ENCODE results near the gene MAPK6.

Gene MAPK6

DNA sequence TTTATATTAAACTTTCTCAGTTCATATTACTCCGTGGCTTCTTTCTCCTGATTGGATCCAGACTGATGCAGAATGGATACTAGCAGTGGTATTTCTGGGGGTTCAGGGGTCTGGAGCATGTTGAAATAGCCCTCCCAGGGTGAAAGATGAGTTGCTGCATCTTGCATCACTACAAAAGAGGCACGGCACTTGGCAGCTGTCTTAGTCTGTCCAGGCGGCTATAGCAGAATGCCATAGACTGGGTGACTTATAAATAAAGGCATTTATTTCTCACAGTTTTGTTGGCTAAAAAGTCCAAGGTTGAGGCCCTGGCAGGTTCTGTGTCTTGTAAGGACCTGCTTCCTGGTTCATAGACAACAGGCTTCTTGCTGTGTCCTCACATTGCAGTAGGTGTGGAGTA is 94.2 kb downstream of the MAPK6 start:
- TF ChIP-seq, protein P1, sequence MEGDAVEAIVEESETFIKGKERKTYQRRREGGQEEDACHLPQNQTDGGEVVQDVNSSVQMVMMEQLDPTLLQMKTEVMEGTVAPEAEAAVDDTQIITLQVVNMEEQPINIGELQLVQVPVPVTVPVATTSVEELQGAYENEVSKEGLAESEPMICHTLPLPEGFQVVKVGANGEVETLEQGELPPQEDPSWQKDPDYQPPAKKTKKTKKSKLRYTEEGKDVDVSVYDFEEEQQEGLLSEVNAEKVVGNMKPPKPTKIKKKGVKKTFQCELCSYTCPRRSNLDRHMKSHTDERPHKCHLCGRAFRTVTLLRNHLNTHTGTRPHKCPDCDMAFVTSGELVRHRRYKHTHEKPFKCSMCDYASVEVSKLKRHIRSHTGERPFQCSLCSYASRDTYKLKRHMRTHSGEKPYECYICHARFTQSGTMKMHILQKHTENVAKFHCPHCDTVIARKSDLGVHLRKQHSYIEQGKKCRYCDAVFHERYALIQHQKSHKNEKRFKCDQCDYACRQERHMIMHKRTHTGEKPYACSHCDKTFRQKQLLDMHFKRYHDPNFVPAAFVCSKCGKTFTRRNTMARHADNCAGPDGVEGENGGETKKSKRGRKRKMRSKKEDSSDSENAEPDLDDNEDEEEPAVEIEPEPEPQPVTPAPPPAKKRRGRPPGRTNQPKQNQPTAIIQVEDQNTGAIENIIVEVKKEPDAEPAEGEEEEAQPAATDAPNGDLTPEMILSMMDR (IDR thresholded peaks at IDR 0.05; ENCODE audit: control extremely low read depth, extremely low read depth, low read depth, missing control alignments): no peak
- CTCF ChIA-PET: interaction anchor here (0.8 to 4.7 kb wide), 5 partner anchors 16 to 36 kb away, joined by 3 to 26 read pairs (median 3); no protein-coding TSS in a partner anchor
- DNase-seq (ENCODE audit: extremely low spot score): no peak

DNA sequence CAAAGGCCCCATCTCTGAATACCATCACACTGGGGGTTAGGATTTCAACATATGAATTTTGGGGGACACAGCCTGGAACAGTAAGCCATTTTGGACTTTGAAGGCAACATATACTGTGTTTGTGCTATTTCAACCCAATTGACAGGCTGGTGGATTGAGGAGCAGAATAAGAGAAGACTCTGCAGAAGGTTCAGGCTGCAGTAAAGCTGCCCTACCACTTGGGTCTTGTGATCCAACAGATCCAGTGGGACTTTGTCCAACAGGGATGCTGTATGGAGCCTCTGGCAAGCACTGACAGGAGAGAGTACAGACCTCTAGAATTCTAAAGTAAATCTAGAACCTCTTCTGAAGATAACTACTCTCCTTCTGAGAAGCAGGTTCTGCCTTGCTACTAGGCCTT is 94.7 kb downstream of the MAPK6 start:
- TF ChIP-seq, protein P1 (IDR thresholded peaks at IDR 0.05; ENCODE audit: control extremely low read depth, extremely low read depth, low read depth, missing control alignments): no peak
- ChIA-PET POLR2A (no interaction called here), CTCF (interaction anchor here (1.4 to 2.8 kb wide), 3 partner anchors 21 to 36 kb away, joined by 3 to 10 read pairs (median 3); no protein-coding TSS in a partner anchor)
- DNase-seq (ENCODE audit: extremely low spot score): no peak

More for the DNA sequence above, 94.2 kb downstream of the MAPK6 start:
- POLR2A ChIA-PET: no interaction called here

DNA sequence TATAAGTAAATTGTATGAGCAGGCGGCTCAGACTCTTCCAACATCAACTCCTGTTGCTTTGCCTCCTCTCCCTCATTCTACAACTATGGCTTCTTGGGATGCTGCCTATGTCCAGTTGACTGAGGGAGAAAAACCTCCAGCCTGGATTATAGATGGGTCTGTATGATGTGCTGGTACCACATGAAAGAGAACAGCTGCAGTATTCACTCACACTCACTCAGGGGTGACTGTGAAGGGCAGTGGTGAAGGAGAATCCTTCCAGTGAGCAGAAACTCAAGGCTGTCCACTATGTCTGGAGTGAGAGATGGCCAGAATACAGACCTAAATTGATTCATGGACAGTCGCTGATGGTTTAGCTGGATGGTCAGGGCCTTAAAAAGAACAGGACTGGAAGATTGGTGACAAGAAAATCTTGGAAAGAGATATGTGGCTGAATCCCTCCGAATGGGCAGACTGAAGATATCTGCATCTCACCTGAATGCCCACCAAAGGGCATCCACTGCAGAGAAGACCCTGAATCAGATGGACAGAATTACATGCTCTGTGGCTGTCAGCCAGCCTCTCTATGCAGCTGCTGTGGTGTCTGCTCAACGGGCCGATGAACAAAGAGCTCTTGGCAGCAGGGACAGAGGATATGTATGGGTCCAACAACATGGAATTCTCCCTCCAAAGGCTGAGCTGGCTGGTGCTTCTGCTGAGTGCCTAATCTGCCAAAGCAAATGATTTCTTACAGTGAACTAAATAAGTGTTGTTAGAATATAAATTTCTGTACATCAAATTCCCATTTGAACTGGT is 95.4 kb downstream of the MAPK6 start:
- ChIA-PET POLR2A (no interaction called here), CTCF (interaction anchor here (1.0 to 3.2 kb wide), 12 partner anchors 10 to 247 kb away, joined by 3 to 13 read pairs (median 3); no protein-coding TSS in a partner anchor)
- DNase-seq (ENCODE audit: extremely low spot score): no peak
- TF ChIP-seq, protein P1 (IDR thresholded peaks at IDR 0.05; ENCODE audit: control extremely low read depth, extremely low read depth, low read depth, missing control alignments): no peak

DNA sequence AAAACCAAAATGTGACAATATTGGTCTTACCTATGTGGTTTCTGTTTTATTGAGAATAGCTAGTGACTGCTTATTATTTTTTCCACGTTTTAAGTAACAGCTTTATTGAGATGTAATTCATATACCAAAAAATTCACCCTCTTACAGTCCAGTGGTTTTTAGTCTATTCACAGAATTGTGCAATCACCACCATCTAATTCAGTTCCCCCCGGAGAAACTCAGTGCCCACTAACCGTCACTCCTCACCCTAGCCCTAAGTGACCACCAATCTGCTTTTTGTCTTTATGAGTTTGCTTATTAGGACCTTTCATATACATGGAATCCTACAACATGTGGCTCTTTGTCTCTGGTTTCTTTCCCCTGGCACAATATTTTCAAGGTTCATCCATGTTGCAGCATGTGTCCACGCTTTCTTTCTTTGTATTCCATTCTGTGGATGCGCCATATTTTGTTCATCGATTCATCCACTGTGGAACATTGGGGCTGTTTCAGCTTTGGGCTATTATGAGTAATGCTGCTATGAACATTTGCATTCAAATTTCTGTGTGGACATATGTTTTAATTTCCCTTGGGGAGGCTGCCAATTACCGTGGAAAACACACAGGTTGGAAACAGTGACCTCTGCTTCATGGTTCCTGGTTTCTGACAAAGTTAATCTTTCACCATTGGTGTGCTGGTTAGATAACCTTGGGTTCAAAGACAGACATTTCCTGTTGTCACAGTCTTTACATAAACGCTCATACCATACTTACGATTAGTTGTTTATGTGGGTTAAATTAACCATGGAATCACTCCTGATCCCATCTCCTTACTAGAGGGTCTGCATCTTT is 96.8 kb downstream of the MAPK6 start:
- CTCF ChIA-PET: interaction anchor here (0.6 to 3.2 kb wide), 10 partner anchors 8 to 248 kb away, joined by 3 to 13 read pairs (median 3); no protein-coding TSS in a partner anchor
- no peak for DNase-seq (ENCODE audit: extremely low spot score)
- TF ChIP-seq, protein P1 (IDR thresholded peaks at IDR 0.05; ENCODE audit: control extremely low read depth, extremely low read depth, low read depth, missing control alignments): no peak
- POLR2A ChIA-PET: interaction anchor here (0.6 kb wide), 1 partner anchor 210 kb away, joined by 4 read pairs; no protein-coding TSS in a partner anchor

Measured in GM10248 (cell line).